NT2/D1 (cell line): ENCODE data around the gene CALHM5.

Source experiments
- DNase-seq: peaks from one replicate; pipeline ENCODE4 v3.0.0-alpha.2; 2011; ENCODE audit warnings: low read depth, low spot score
- H3K27me3 ChIP-seq: 2 replicates; pipeline ENCODE4 v1.6.0; 2011; ENCODE audit warnings: mild to moderate bottlenecking; ENCODE audit not compliant: insufficient read length, insufficient read depth
- H3K36me3 ChIP-seq: 2 replicates; pipeline ENCODE4 v1.6.1; 2011; ENCODE audit warnings: mild to moderate bottlenecking, low read length, mixed read lengths; ENCODE audit not compliant: insufficient read depth, insufficient read length
- H3K4me1 ChIP-seq: 2 replicates; pipeline ENCODE4 v1.5.1; 2011; ENCODE audit not compliant: insufficient read depth, insufficient read length
- H3K4me3 ChIP-seq: 2 replicates; pipeline ENCODE4 v1.5.1; 2011; ENCODE audit warnings: low read depth; ENCODE audit not compliant: insufficient read length
- H3K9ac ChIP-seq: 2 replicates; pipeline ENCODE4 v1.6.0; 2011; ENCODE audit warnings: low read depth; ENCODE audit not compliant: insufficient read length
- H3K9me3 ChIP-seq: 2 replicates; pipeline ENCODE4 v1.5.1; 2011; ENCODE audit warnings: mild to moderate bottlenecking, low read length; ENCODE audit not compliant: insufficient read depth
- SUZ12 ChIP-seq: IDR thresholded peaks from 2 replicates; pipeline ENCODE4 v1.6.1; 2011; ENCODE audit not compliant: insufficient read length, insufficient read depth; ENCODE audit errors: extremely low read depth
- YY1 ChIP-seq: IDR thresholded peaks from 2 replicates; pipeline ENCODE4 v1.6.1; 2011; ENCODE audit not compliant: insufficient read length, insufficient read depth
- ZNF274 ChIP-seq: IDR thresholded peaks from 2 replicates; pipeline ENCODE4 v1.6.1; 2011; ENCODE audit warnings: mild to moderate bottlenecking, low read depth, low read length

Gene CALHM5

GRCh38 chr6:116512111-116512559, 696 bp downstream of the CALHM5 start:
- no peaks in the 10 kb centered on the region for H3K4me1 ChIP-seq
- H3K4me3 ChIP-seq, result no peak overlapping the region
- H3K9me3 ChIP-seq, result no peaks in the 10 kb centered on the region
- no peak for TF ChIP-seq ZNF274
- TF ChIP-seq YY1, result no peak
- TF ChIP-seq SUZ12, result no peak
- H3K36me3 ChIP-seq, result no peaks in the 10 kb centered on the region
- no peaks in the 10 kb centered on the region for H3K27me3 ChIP-seq
- DNase-seq, result no peak
- H3K9ac ChIP-seq, result no peak overlapping the region

DNA sequence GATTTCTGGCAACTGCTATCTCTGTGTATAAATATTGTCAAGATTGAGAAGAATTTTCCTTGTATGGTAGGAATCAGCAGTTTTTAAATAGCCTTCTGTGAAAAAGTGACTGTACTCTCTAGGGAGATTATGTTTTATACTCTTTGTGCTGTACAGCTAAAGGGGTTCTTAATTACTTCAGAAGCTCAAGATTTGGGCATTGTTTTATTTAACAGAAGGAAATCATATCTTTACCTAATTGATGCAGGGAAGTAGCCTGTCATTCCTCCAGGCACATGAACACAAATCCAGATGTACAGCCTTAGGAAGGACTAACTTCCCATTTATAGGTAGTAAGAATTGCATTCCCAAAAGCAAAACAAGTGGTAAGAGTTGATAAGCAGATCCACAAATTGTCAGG, 1.3 kb downstream of the CALHM5 start:
- H3K27me3 ChIP-seq, result no peaks in the 10 kb centered on the region
- no peaks in the 10 kb centered on the region for H3K36me3 ChIP-seq
- TF ChIP-seq YY1 (no peak), SUZ12 (no peak)
- DNase-seq, result no peak
- no peaks in the 10 kb centered on the region for H3K9me3 ChIP-seq
- H3K9ac ChIP-seq, result no peak overlapping the region
- H3K4me3 ChIP-seq, result no peak overlapping the region
- H3K4me1 ChIP-seq, result no peaks in the 10 kb centered on the region

GRCh38 chr6:116513224-116513875, 1.9 kb downstream of the CALHM5 start:
- no peak for DNase-seq
- Histone ChIP-seq H3K27me3 (no peaks in the 10 kb centered on the region), H3K9me3 (no peaks in the 10 kb centered on the region), H3K4me1 (no peaks in the 10 kb centered on the region), H3K36me3 (no peaks in the 10 kb centered on the region), H3K4me3 (no peak overlapping the region), H3K9ac (no peak overlapping the region)
- TF ChIP-seq YY1 (no peak), SUZ12 (no peak), ZNF274 (no peak)

- Histone ChIP-seq H3K4me3 (no peak overlapping the region), H3K9ac (no peak overlapping the region), H3K36me3 (no peaks in the 10 kb centered on the region), H3K9me3 (no peaks in the 10 kb centered on the region), H3K27me3 (no peaks in the 10 kb centered on the region), H3K4me1 (no peaks in the 10 kb centered on the region)
- TF ChIP-seq ZNF274 (no peak), SUZ12 (no peak), YY1 (no peak)
- DNase-seq, result no peak
These were observed 2.7 kb downstream of the CALHM5 start for GRCh38 chr6:116514111-116514510.

DNA sequence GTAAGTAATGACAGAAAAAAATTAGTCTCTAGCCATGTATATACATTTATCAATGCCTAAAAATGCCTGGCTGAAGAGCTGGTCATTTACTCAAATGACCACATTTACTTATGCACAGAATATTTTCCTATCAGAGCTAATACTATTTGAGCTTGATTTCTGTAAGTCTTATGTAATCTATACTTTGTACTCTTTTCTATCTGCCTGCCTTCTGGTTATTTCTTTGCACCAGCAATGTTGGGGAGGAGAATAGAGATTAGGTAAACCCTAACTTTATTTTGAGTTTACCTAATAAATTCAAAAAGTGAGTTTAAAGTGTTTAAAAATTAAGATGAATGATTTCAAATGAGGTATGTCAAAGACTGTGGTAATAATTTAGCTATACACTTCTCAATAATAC, 3.7 kb downstream of the CALHM5 start:
- no peak for TF ChIP-seq SUZ12
- no peak for TF ChIP-seq YY1
- TF ChIP-seq ZNF274, result no peak
- H3K4me3 ChIP-seq, result no peak overlapping the region
- H3K36me3 ChIP-seq, result no peaks in the 10 kb centered on the region
- H3K4me1 ChIP-seq, result no peaks in the 10 kb centered on the region
- DNase-seq, result no peak
- H3K27me3 ChIP-seq, result no peaks in the 10 kb centered on the region
- H3K9ac ChIP-seq, result no peak overlapping the region
- H3K9me3 ChIP-seq, result no peaks in the 10 kb centered on the region

- H3K27me3 ChIP-seq, result no peaks in the 10 kb centered on the region
- DNase-seq, result no peak
- H3K4me1 ChIP-seq, result no peaks in the 10 kb centered on the region
- H3K4me3 ChIP-seq, result no peak overlapping the region
- TF ChIP-seq YY1, result no peak
- no peak for TF ChIP-seq SUZ12
- TF ChIP-seq ZNF274, result no peak
- no peaks in the 10 kb centered on the region for H3K36me3 ChIP-seq
- no peaks in the 10 kb centered on the region for H3K9me3 ChIP-seq
- H3K9ac ChIP-seq, result no peak overlapping the region
These were observed 7.4 kb downstream of the CALHM5 start for GRCh38 chr6:116518621-116519368.

GRCh38 chr6:116522896-116523295, 11.5 kb downstream of the CALHM5 start:
- no peak for TF ChIP-seq YY1
- no peak for TF ChIP-seq ZNF274
- no peak for TF ChIP-seq SUZ12

More at GRCh38 chr6:116522896-116523295, 11.5 kb downstream of the CALHM5 start:
- Histone ChIP-seq H3K4me1 (no peaks in the 10 kb centered on the region), H3K9ac (no peak overlapping the region), H3K36me3 (no peaks in the 10 kb centered on the region), H3K4me3 (no peak overlapping the region), H3K9me3 (no peaks in the 10 kb centered on the region), H3K27me3 (no peaks in the 10 kb centered on the region)
- DNase-seq, result no peak
